Measurements from ENCODE around the gene PAXIP1. TPM values are rescaled to one million over a fixed set of nuclear protein-coding genes. Genes with fewer than 3 reads are reported as not detected.

Gene PAXIP1
- total RNA-seq, 1 experiment from 2014 or later, result 13.7 TPM

GRCh38 chr7:154919344-154920225 lies 83.3 kb downstream of the PAXIP1 start:
- intact Hi-C loops (cut with micrococcal nuclease), result loop anchor here (10.0 kb wide), 1 partner anchor 815 kb away; no protein-coding TSS in a partner anchor
- H3K36me3 Mint-ChIP-seq (ENCODE audit: insufficient read depth, unreplicated experiment), result no peaks in the 10 kb centered on the region
- CTCF ChIA-PET, result interaction anchor here (0.6 to 2.9 kb wide), 7 partner anchors 8 to 773 kb away, joined by 3 to 17 read pairs (median 4); no protein-coding TSS in a partner anchor
- H3K27me3 Mint-ChIP-seq (ENCODE audit: insufficient read depth, unreplicated experiment), result no peaks in the 10 kb centered on the region
- peaks cover 6% of the 10 kb centered on the region for H3K4me1 Mint-ChIP-seq (ENCODE audit: insufficient read depth, unreplicated experiment)
- POLR2A ChIA-PET, result no interaction called here
- no TSS peak for BruUV-seq (replicated peaks)
- TF ChIP-seq, protein P1, sequence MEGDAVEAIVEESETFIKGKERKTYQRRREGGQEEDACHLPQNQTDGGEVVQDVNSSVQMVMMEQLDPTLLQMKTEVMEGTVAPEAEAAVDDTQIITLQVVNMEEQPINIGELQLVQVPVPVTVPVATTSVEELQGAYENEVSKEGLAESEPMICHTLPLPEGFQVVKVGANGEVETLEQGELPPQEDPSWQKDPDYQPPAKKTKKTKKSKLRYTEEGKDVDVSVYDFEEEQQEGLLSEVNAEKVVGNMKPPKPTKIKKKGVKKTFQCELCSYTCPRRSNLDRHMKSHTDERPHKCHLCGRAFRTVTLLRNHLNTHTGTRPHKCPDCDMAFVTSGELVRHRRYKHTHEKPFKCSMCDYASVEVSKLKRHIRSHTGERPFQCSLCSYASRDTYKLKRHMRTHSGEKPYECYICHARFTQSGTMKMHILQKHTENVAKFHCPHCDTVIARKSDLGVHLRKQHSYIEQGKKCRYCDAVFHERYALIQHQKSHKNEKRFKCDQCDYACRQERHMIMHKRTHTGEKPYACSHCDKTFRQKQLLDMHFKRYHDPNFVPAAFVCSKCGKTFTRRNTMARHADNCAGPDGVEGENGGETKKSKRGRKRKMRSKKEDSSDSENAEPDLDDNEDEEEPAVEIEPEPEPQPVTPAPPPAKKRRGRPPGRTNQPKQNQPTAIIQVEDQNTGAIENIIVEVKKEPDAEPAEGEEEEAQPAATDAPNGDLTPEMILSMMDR (IDR thresholded peaks at IDR 0.05; ENCODE audit: unreplicated experiment), result no peak
- no peaks in the 10 kb centered on the region for H3K9me3 Mint-ChIP-seq (ENCODE audit: unreplicated experiment)
- peak; percentile 3 for DNase-seq (ENCODE audit: unreplicated experiment)
- no peak overlapping the region for H3K4me3 Mint-ChIP-seq (ENCODE audit: unreplicated experiment)
- H3K27ac Mint-ChIP-seq (ENCODE audit: low read depth, unreplicated experiment), result no peak overlapping the region

DNA sequence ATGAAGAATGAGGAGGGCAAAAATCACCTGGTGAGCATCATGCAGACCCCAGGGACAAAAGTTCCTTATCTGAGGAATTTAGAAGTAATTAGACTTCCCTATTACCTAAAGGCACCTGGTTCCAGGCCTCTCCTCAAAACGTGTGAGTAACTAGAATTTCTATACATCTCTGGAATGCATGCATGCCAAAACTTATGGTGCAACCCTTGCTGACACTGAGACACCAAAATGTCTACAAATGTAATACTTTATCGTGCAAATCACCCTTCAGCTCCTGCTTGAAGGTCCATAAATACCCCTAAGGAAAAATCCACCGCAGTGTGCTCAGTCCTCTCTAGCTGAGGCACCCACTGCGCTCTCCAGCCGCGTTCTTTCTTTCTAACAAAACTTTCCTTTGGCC lies 84.2 kb downstream of the PAXIP1 start:
- H3K4me3 Mint-ChIP-seq (ENCODE audit: unreplicated experiment), result no peak overlapping the region
- CTCF ChIA-PET, result interaction anchor here (0.6 to 2.9 kb wide), 4 partner anchors 9 to 774 kb away, joined by 3 to 17 read pairs (median 9); no protein-coding TSS in a partner anchor

DNA sequence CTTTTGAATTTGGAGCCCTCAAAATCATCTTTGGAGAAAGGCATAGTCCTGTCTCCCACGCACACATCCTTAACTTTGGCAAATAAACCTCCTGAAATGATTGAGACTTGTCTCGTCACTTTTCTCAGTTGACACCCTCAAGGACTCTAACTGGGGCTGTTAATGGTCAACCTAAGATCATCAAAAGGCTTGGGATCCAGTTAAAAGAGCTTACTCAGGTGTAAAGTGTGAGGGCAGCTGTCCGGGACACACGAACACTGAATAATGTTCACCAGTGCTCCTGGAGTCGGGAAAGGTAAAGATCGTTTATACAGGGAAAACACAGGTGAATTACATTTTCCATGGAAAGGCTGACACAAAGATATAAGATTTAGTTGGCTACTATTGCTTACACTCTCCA lies 84.7 kb downstream of the PAXIP1 start:
- Mint-ChIP-seq H3K4me1 (ENCODE audit: insufficient read depth, unreplicated experiment) (peaks cover 6% of the 10 kb centered on the region), H3K9me3 (ENCODE audit: unreplicated experiment) (no peaks in the 10 kb centered on the region), H3K36me3 (ENCODE audit: insufficient read depth, unreplicated experiment) (peaks cover 6% of the 10 kb centered on the region), H3K27ac (ENCODE audit: low read depth, unreplicated experiment) (no peak overlapping the region), H3K27me3 (ENCODE audit: insufficient read depth, unreplicated experiment) (no peaks in the 10 kb centered on the region), H3K4me3 (ENCODE audit: unreplicated experiment) (no peak overlapping the region)
- no peak for DNase-seq (ENCODE audit: unreplicated experiment)
- no TSS peak for BruUV-seq (replicated peaks)
- CTCF ChIA-PET, result interaction anchor here (0.6 to 2.9 kb wide), 3 partner anchors 9 to 426 kb away, joined by 3 to 17 read pairs (median 15); no protein-coding TSS in a partner anchor
- intact Hi-C loops (cut with micrococcal nuclease), result no loop called here
- POLR2A ChIA-PET, result no interaction called here
- TF ChIP-seq, protein P1 (IDR thresholded peaks at IDR 0.05; ENCODE audit: unreplicated experiment), result no peak

More for the DNA sequence above, 84.2 kb downstream of the PAXIP1 start:
- H3K9me3 Mint-ChIP-seq (ENCODE audit: unreplicated experiment), result no peaks in the 10 kb centered on the region
- POLR2A ChIA-PET, result no interaction called here
- intact Hi-C loops (cut with micrococcal nuclease), result no loop called here
- TF ChIP-seq, protein P1 (IDR thresholded peaks at IDR 0.05; ENCODE audit: unreplicated experiment), result no peak
- peaks cover 6% of the 10 kb centered on the region for H3K4me1 Mint-ChIP-seq (ENCODE audit: insufficient read depth, unreplicated experiment)
- no peaks in the 10 kb centered on the region for H3K27me3 Mint-ChIP-seq (ENCODE audit: insufficient read depth, unreplicated experiment)
- H3K27ac Mint-ChIP-seq (ENCODE audit: low read depth, unreplicated experiment), result no peak overlapping the region
- no peak for DNase-seq (ENCODE audit: unreplicated experiment)
- peaks cover 4% of the 10 kb centered on the region for H3K36me3 Mint-ChIP-seq (ENCODE audit: insufficient read depth, unreplicated experiment)
- BruUV-seq (replicated peaks), result no TSS peak

- no peak overlapping the region for H3K27ac Mint-ChIP-seq (ENCODE audit: low read depth, unreplicated experiment)
- CTCF ChIA-PET, result interaction anchor here (2.2 to 5.6 kb wide), 3 partner anchors 10 to 427 kb away, joined by 15 to 42 read pairs (median 17); no protein-coding TSS in a partner anchor
- POLR2A ChIA-PET, result no interaction called here
- H3K27me3 Mint-ChIP-seq (ENCODE audit: insufficient read depth, unreplicated experiment), result no peaks in the 10 kb centered on the region
- DNase-seq (ENCODE audit: unreplicated experiment), result no peak
- H3K4me3 Mint-ChIP-seq (ENCODE audit: unreplicated experiment), result no peak overlapping the region
- TF ChIP-seq, protein P1 (IDR thresholded peaks at IDR 0.05; ENCODE audit: unreplicated experiment), result no peak
- intact Hi-C loops (cut with micrococcal nuclease), result no loop called here
- H3K36me3 Mint-ChIP-seq (ENCODE audit: insufficient read depth, unreplicated experiment), result peaks cover 6% of the 10 kb centered on the region
- no peaks in the 10 kb centered on the region for H3K9me3 Mint-ChIP-seq (ENCODE audit: unreplicated experiment)
- no TSS peak for BruUV-seq (replicated peaks)
- H3K4me1 Mint-ChIP-seq (ENCODE audit: insufficient read depth, unreplicated experiment), result peaks cover 6% of the 10 kb centered on the region
Measured at GRCh38 chr7:154917808-154918160, 85.1 kb downstream of the PAXIP1 start.

Measured in MCF 10A (cell line).